ENCODE measurements around the gene CENATAC.
"Not testable (repeated sequence)": the region's sequence is repeated elsewhere in the genome, so short reads cannot be mapped to it uniquely, and the experiment has no call there.

CENATAC gene

DNA sequence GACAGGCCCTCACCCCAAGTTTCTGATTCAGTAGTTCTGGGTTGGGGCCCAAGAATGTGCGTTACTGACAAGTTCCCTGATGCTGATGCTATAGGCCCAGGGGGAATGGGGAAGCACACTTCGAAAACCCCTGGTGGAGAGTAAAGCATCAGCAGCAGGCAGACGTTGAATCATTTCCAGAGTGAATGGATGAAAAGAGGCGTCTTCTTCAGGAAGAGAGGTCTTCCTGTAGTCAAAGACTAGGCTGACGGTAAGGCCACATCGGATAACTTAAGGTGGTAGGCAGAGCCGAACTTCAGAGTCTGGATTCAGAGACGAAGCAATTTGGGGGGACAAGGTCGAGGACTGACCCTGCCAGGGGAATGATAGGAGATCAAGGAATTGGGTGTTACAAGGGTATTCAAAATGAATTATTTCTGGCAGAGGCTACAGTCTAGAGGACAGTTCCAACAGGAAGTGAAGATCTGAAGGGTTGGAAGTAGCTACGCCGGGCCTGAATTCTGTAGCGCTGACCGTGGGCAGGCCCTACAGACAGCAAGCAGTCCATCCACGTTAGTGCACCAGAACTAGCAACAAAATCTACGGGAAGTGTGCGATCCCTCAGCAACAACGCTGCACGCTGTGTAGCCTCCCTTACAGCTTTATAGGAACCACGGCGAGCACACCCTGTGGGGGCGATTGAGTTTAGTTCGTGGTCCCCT lies 862 bp upstream of the CENATAC start:
- peak; percentile 47 for ATAC-seq

GRCh38 chr11:118998388-118998717 lies 415 bp downstream of the CENATAC start:
- no peak for DNase-seq
- ATAC-seq = peak; percentile 5

More for the DNA sequence above, 862 bp upstream of the CENATAC start:
- DNase-seq = peak; percentile 47

- no peak for DNase-seq
- ATAC-seq = no peak
Measured at GRCh38 chr11:118998822-118999221, 884 bp downstream of the CENATAC start.

GRCh38 chr11:119000906-119001305 lies 3.0 kb downstream of the CENATAC start:
- no peak for DNase-seq
- ATAC-seq = no peak

DNA sequence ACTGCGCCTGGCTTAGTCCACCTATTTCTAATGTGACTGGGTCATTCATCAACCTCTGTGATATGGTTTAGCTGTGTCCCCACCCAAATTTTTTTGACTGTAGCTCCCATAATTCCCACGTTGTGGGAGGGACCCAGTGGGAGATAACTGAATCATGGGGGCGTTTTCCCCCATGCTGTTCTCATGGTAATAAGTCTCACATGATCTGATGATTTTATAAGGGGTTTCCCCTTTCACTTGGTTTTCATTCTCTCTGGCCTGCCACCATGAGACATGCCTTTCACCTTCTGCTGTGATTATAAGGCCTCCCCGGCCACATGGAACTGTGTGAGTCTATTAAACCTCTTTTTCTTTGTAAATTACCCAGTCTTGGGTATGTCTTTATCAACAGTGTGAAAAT lies 8.7 kb downstream of the CENATAC start:
- peak; percentile 40 for ATAC-seq
- no peak for DNase-seq

- DNase-seq (no peak), ATAC-seq (no peak)
Measured at GRCh38 chr11:119011476-119012053, 13.6 kb downstream of the CENATAC start.

DNA sequence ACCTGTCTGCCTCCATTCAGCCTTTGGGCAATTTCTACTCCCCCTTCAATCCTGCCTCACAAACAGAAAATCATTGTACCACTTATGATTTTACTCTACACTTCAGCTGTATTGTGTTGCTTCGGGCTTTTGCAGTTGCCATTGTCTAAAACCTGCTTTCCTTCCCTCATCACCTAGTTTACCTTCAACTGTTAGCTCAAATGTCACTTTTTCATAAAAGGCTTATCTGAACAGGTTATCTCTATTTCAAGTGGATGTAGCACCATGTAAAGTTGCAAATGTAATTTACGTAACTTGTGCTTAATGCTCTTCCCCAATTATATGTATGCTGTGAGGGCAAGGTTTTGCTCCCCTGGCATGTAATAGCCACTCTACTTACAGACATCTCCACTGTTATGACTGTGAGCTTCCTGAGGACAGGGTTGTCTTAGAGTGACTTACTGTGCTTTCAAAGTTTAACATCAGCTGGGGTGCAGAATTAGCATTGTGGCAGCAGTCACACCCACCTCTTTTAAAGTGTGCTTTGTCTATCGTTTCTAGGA lies 14.8 kb downstream of the CENATAC start:
- DNase-seq = no peak

GRCh38 chr11:119014209-119014924 lies 16.4 kb downstream of the CENATAC start:
- ATAC-seq = no peak
- DNase-seq = no peak

More for the DNA sequence above, 14.8 kb downstream of the CENATAC start:
- no peak for ATAC-seq

GRCh38 chr11:119015054-119015611 lies 17.2 kb downstream of the CENATAC start:
- ATAC-seq (no peak), DNase-seq (peak; percentile 34)

DNA sequence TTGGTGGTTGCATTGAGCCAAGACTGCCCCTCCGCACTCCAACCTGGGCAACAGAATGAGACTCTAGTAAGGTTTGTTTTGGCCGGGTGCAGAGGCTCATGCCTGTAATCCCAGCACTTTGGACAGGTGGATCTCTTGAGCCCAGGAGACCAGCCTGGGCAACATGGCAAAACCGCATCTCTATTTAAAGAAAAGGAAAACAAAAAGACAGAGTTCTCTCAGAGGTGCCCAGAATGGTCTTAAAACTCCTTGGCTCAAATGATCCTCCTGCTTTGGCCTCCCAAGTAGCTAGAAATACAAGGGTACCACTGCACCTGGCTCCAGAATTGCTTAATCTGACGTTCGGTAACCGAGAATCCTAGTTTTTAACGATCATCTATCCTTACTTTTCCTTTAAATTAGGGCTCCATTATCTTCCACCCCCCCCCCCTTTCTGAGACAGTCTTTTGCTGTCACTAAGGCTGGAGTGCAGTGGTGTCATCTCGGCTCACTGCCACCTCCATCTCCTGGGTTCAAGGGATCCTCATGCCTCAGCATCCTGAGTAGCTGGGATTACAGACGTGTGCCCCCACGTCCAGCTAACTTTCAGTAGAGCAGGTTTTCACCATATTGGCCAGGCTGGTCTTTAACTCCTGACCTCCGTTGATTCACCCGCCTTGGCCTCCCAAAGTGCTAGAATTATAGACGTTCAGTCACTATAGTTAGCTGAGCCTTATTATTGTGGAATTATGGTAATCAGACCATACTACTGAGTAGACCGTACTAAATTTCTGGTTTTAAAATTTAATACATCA lies 18.5 kb downstream of the CENATAC start:
- no peak for DNase-seq
- no peak for ATAC-seq

GRCh38 chr11:119017377-119017776 lies 19.4 kb downstream of the CENATAC start:
- not testable (repeated sequence) for ATAC-seq, DNase-seq

GRCh38 chr11:119018074-119018938 lies 20.4 kb downstream of the CENATAC start, which contains the start of the genes RPS25 and TRAPPC4:
TSS of gene RPS25 (minus strand) at chr11:119018343. CDS start at chr11:119018284, 59 bp downstream.
TSS of gene TRAPPC4 (plus strand) at chr11:119018766. CDS start at chr11:119018796, 30 bp downstream.
- ATAC-seq (peak; percentile 91), DNase-seq (peak; percentile 94)

DNA sequence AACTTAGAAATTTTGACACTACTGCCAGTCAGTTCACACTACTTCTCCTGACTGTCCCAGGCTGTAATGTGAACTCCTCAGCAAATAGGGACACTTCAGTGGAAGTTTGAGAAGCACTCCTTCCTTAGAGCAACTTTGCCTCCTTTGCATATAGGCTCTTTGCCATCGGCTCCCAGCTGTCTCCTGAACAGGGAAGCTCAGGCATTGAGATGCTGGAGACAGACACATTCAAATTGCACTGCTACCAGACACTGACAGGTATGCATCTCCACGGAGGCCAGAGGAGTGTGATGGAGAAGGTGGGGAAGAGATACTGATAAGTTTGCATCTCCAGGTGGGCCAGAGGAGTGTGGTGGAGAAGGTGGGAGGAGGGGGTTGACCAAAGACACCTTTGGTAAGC lies 22.1 kb downstream of the CENATAC start:
- no peak for ATAC-seq
- no peak for DNase-seq

GRCh38 chr11:119021631-119022030 lies 23.7 kb downstream of the CENATAC start:
- ATAC-seq (no peak), DNase-seq (no peak)

GRCh38 chr11:119023741-119024140 lies 25.8 kb downstream of the CENATAC start:
- no peak for ATAC-seq
- no peak for DNase-seq

GRCh38 chr11:119024430-119025098 lies 26.6 kb downstream of the CENATAC start:
- no peak for ATAC-seq
- no peak for DNase-seq

GRCh38 chr11:119025099-119025473 lies 27.1 kb downstream of the CENATAC start:
- ATAC-seq = no peak
- DNase-seq = no peak

GRCh38 chr11:119025541-119025940 lies 27.6 kb downstream of the CENATAC start:
- ATAC-seq (no peak), DNase-seq (no peak)

DNA sequence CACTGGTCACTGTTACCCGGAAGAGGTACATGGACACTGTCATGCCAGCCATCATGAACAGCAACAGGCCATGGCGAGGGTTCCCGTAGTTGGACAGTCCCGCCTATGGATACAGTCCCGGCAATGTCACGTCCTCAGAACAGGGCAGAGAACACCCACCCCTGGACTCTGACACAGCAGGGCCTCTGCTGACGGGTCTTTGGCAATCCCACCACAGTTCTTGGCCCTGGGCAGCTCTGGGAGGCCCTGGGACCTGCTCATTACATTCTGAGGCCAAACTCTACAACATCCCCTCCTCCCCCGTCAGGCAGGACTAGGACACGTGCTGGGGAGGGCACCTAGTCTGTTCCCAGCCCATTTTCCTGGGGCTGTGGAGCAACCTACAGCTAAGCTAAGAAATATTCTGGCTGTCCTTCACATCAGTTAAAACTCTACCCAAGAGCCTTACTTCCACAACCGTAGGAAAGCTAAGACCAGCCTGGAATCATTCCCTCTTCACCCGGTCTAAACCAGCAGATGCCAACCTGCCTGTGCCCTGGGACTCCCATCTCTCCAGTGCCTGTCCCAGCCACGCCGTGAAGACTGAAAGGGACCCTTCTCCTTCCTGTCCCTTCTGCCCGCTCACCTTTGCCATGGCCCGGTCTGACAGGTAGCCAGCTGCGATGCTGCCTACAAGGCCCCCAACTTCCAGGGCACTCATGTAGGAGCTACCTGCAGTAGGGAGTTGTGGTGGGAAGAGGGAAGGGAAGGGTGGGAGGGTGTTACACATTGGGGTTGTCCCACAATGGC lies 28.2 kb downstream of the CENATAC start:
- DNase-seq = no peak
- ATAC-seq = no peak
